MCF 10A (cell line): ENCODE data around the gene MTFP1. TPM values are rescaled to one million over a fixed set of nuclear protein-coding genes. Genes with fewer than 3 reads are reported as not detected.

Experiments
- BruUV-seq: library from RNA; stranded (reverse); fragments of 400-500 nt; replicated peaks from 2 replicates; lab custom pipeline; 2021; lab: Mats Ljungman, UMichigan
- CTCF ChIA-PET: fragments of 300-600 bp; sonication (Branson Sonifier 250); formaldehyde crosslinking; extraction: SDS; loops from one replicate; lab custom pipeline; 2021; ENCODE audit warnings: antibody characterized with exemption, inconsistent platforms; lab: Yijun Ruan, JAX
- POLR2A ChIA-PET: fragments of 300-600, 350-650 bp; sonication (Branson Sonifier 250); formaldehyde crosslinking; extraction: SDS; loops from one replicate; lab custom pipeline; 2020; ENCODE audit warnings: antibody characterized with exemption, inconsistent platforms; lab: Yijun Ruan, JAX
- DNase-seq: peaks from one replicate; pipeline ENCODE4 v3.0.0-alpha.2; 2018; ENCODE audit not compliant: unreplicated experiment
- H3K27ac Mint-ChIP-seq: one replicate; pipeline ENCODE4 v1.8.0; 2022; ENCODE audit warnings: mild to moderate bottlenecking, low read depth, mixed read lengths; ENCODE audit not compliant: unreplicated experiment
- H3K27me3 Mint-ChIP-seq: one replicate; pipeline ENCODE4 v1.8.0; 2022; ENCODE audit warnings: mixed read lengths; ENCODE audit not compliant: insufficient read depth, unreplicated experiment
- H3K36me3 Mint-ChIP-seq: one replicate; pipeline ENCODE4 v1.8.0; 2022; ENCODE audit warnings: mild to moderate bottlenecking, moderate library complexity, mixed read lengths; ENCODE audit not compliant: insufficient read depth, unreplicated experiment
- H3K4me1 Mint-ChIP-seq: one replicate; pipeline ENCODE4 v1.8.0; 2022; ENCODE audit warnings: mixed read lengths; ENCODE audit not compliant: insufficient read depth, unreplicated experiment
- H3K4me3 Mint-ChIP-seq: one replicate; pipeline ENCODE4 v1.8.0; 2022; ENCODE audit warnings: mild to moderate bottlenecking, moderate library complexity, mixed read lengths; ENCODE audit not compliant: unreplicated experiment
- H3K9me3 Mint-ChIP-seq: one replicate; pipeline ENCODE4 v1.8.0; 2022; ENCODE audit warnings: mixed read lengths; ENCODE audit not compliant: unreplicated experiment
- CTCF ChIP-seq: fragments of 200-600 bp; IDR thresholded peaks from one replicate; pipeline ENCODE4 v1.8.0; 2022; ENCODE audit warnings: antibody characterized with exemption, mild to moderate bottlenecking; ENCODE audit not compliant: unreplicated experiment
- intact Hi-C: fragments of 100-400 bp; cut with micrococcal nuclease; formaldehyde crosslinking; loops from 2 replicates; pipeline ENCODE4 v1.14.1; 2022
- total RNA-seq: library from RNA; stranded (reverse); gene quantifications from 2 replicates; pipeline ENCODE4 v1.2.3, GENCODE V29; 2022

The MTFP1 gene
- total RNA-seq, 1 experiment from 2014 or later: 31.6 TPM

DNA sequence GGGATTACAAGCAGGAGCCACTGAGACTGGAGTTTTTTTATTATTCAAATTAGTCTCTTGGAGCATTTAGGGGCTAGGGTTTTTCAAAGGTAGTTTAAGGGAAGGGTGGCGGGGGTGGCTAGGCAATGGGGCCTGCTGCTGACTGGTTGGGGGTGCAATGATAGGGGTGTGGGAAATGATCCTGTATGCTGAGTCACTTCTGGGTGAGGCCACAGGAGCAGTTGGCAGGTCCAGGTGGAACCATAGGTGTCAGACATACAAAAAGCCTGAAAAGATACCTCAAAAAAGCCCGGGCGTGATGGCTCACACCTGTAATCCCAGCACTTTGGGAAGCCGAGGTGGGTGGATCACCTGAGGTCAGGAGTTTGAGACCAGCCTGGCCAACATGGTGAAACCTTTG is 13.7 kb downstream of the MTFP1 start:
- ChIA-PET POLR2A (interaction anchor here (2.2 kb wide), 1 partner anchor 13 kb away, joined by 5 read pairs; no protein-coding TSS in a partner anchor), CTCF (interaction anchor here (0.5 kb wide), 1 partner anchor 1647 kb away, joined by 4 read pairs; no protein-coding TSS in a partner anchor)
- Mint-ChIP-seq H3K27ac (no peak overlapping the region), H3K9me3 (no peaks in the 10 kb centered on the region), H3K27me3 (no peaks in the 10 kb centered on the region), H3K4me3 (no peak overlapping the region), H3K4me1 (peaks cover 5% of the 10 kb centered on the region), H3K36me3 (no peaks in the 10 kb centered on the region)
- no peak for DNase-seq
- no peak for TF ChIP-seq CTCF
- BruUV-seq: no TSS peak
- intact Hi-C loops: no loop called here

GRCh38 chr22:30439836-30440235 is 14.3 kb downstream of the MTFP1 start:
- intact Hi-C loops: no loop called here
- TF ChIP-seq CTCF: no peak
- H3K36me3 Mint-ChIP-seq: no peaks in the 10 kb centered on the region
- CTCF ChIA-PET: interaction anchor here (1.0 kb wide), 1 partner anchor 46 kb away, joined by 5 read pairs; no protein-coding TSS in a partner anchor
- H3K27ac Mint-ChIP-seq: no peak overlapping the region
- DNase-seq: no peak
- BruUV-seq: no TSS peak
- no peaks in the 10 kb centered on the region for H3K27me3 Mint-ChIP-seq
- no peaks in the 10 kb centered on the region for H3K9me3 Mint-ChIP-seq
- H3K4me1 Mint-ChIP-seq: peaks cover 5% of the 10 kb centered on the region
- POLR2A ChIA-PET: no interaction called here
- no peak overlapping the region for H3K4me3 Mint-ChIP-seq

GRCh38 chr22:30441088-30441487 is 15.5 kb downstream of the MTFP1 start:
- intact Hi-C loops: no loop called here
- no TSS peak for BruUV-seq
- no peak for DNase-seq
- TF ChIP-seq CTCF: no peak
- no peaks in the 10 kb centered on the region for H3K36me3 Mint-ChIP-seq
- ChIA-PET CTCF (interaction anchor here (0.7 to 1.8 kb wide), 4 partner anchors 45 to 274 kb away, joined by 3 to 4 read pairs (median 3); no protein-coding TSS in a partner anchor), POLR2A (no interaction called here)
- no peak overlapping the region for H3K4me3 Mint-ChIP-seq
- H3K9me3 Mint-ChIP-seq: no peaks in the 10 kb centered on the region
- peaks cover 6% of the 10 kb centered on the region for H3K4me1 Mint-ChIP-seq
- no peaks in the 10 kb centered on the region for H3K27me3 Mint-ChIP-seq
- no peak overlapping the region for H3K27ac Mint-ChIP-seq

GRCh38 chr22:30444632-30445437 is 19.3 kb downstream of the MTFP1 start:
- BruUV-seq: TSS peak; percentile 100
- H3K27me3 Mint-ChIP-seq: no peaks in the 10 kb centered on the region
- peak; percentile 70 for TF ChIP-seq CTCF
- H3K4me3 Mint-ChIP-seq: no peak overlapping the region
- intact Hi-C loops: loop anchor here (1.0 kb wide), 4 partner anchors 40 to 310 kb away; partner anchors contain the start of gene PES1
- H3K27ac Mint-ChIP-seq: no peak overlapping the region
- CTCF ChIA-PET: interaction anchor here (0.6 to 4.1 kb wide), 22 partner anchors 8 to 686 kb away, joined by 3 to 58 read pairs (median 4); no protein-coding TSS in a partner anchor
- peak; percentile 69 for DNase-seq
- no peaks in the 10 kb centered on the region for H3K36me3 Mint-ChIP-seq
- POLR2A ChIA-PET: interaction anchor here (0.6 to 0.9 kb wide), 3 partner anchors 39 to 325 kb away, joined by 3 to 4 read pairs (median 3); no protein-coding TSS in a partner anchor
- no peaks in the 10 kb centered on the region for H3K9me3 Mint-ChIP-seq
- peaks cover 6% of the 10 kb centered on the region for H3K4me1 Mint-ChIP-seq
